ENCODE results near the gene GPSM1.
"Not testable (repeated sequence)": the region's sequence is repeated elsewhere in the genome, so short reads cannot be mapped to it uniquely, and the experiment has no call there.

GPSM1 gene

DNA sequence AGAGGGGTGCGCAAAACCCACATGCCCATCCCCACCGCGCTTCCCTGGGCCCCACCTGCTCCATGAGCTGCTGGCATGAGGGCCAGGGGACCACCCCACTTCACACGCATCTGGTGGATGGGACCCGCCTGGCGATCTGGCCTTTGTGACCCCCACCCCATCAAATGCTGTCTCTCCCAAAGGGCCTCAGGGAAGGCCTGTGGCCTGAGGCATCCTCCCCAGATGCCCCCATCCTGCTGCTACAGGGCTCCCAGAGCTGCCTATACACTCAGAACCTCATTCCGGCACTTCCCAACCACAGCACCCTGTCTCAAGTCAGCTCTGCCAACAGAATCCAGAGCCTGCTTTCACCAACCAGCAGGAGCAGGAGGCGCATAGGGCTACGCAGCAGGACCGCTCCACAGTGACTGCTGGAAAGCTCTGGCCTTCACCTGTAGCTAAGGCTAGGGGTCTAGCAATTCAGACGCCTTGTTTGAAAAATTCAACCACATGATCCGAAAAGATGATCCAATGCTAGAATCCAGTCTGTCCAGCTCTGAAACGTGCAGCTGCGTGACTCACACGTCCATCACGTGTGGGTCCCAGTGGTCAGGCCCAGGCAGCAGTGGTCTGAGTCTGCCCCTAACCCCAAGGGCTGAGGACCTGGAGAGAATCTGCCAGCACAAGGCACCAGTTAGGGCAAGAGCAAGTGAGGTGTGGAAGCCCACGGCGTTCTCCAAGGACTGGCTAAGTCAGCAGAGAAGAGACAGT is 74.0 kb downstream of the GPSM1 start:
- DNase-seq: no peak

- no peak for DNase-seq
These were observed 74.7 kb downstream of the GPSM1 start for GRCh38 chr9:136402067-136402466.

DNA sequence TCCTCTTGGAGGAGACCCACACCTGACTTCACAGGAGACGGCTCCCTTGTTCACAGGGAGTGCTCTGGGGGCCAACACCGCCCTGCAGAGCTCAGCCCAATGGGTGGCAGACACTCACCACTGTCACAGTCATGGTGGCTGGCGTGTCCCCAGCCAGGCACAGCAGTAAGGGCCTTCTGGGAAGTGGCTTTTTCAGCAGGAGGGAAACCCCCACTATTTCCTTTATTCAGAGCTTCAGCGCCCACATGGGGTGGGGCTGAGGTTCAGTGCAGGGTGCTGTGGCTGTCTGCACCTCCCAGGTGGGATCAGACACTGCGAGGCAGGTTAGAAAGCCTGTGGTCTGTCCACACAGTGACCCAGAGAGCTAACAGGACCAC is 76.2 kb downstream of the GPSM1 start:
- DNase-seq: no peak

DNA sequence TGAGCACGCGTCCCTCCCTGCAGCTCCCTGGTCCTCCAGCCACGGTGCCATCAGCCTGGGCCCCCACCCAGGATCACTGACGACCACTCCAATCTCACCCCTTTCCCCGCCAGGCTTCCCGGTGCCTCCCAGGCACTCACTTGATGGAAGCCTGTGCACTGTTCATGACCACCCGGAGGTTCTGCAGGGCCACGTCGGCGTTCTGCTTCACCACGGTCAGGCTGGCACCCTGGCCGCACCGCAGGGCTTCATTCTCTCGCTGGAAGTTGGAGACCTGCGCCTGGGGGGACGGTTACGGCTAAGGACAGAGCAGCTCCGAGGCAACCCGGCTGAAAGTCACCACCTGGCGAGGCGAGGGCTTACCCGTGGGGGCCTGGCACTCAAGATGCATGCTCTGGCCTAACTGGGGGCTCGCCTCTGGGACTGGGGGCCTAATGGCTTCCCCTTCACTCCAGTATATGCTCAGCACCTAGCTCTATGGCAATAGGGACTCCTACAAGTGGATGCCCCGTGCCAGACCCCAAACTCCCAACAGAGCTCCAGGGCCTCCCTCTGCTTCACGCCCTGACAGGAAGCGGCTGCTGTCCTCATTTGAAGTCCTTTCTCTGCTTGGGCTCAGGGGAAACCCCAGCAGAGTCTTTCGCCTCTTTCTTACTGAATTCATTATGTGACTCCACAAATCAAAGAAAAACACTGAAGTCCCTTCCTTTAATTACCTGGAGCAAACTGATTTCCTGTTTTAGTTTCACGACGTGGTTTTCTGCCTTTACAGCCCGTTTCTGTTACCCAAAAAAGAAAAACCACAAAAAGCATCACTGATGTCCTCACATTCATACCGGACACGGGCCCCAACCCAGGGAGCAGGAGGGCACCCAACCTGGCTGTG is 76.8 kb downstream of the GPSM1 start:
- no peak for DNase-seq

GRCh38 chr9:136404801-136405136 is 77.4 kb downstream of the GPSM1 start:
- DNase-seq: no peak

DNA sequence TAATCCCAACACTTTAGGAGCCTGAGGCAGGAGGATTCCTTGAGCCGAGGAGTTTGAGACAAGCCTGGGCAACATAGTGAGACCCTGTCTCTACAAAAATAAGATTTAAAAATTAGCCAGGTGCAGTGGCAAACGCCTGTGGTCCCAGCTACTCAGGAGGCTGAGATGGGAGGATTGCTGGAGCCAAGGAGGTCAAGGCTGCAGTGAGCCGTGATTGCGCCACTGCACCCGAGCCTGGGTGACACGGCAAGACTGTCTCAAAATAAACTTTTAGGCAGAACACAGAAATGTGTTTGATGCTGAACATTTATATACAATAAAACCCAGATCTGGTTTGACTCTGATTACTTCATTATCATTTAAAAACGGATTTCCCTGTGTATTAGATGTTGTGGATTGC is 78.1 kb downstream of the GPSM1 start:
- no peak for DNase-seq

DNA sequence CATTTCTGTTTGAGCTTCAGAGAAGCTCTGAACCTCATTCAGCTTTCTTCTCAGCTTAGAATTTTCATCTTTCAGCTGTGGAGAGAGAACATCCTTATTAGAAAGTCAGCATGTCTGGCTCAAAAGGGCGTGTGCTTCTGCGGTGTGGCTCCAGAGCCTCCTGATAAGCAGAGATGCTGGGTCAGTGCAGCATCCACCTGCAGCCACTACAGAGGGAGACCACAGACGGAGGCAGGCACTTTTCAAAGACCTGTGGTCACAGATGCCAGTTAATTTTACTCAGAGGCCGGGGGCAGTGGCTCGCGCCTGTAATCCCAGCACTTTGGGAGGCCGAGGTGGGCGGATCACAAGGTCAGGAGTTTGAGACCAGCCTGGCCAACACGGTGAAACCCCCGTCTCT is 78.6 kb downstream of the GPSM1 start:
- DNase-seq: not testable (repeated sequence)

GRCh38 chr9:136407061-136407460 is 79.7 kb downstream of the GPSM1 start:
- DNase-seq: not testable (repeated sequence)

DNA sequence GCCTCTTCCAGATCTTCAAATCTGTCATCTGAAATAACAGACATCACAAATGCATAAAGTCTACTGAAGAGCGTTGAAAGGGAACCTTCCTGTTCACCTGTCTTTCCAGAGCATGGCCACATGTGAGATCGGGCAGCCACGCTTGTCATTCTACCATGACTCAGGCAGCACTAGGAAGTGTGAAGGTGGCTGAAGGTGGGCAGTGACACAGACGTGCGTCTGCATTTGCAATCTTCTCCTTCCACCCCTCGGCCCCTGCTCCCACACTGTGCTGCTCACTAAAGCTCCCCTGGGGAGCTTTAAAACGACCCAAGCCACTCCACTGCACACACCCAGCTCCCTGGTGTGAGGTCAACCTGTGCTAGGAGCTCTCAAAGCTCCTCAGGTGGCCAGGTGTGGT is 80.6 kb downstream of the GPSM1 start:
- DNase-seq: no peak
